WTC11 (cell line): ENCODE measurements around the gene THSD4. TPM values are rescaled to one million over a fixed set of nuclear protein-coding genes. Genes with fewer than 3 reads are reported as not detected.

Source experiments
- ATAC-seq: fragments of 200-7000 bp; cut with Tn5 transposase; 2 replicates; pipeline ENCODE4 v1.10.0; 2021; ENCODE audit warnings: mild to moderate bottlenecking, moderate library complexity
- CTCF ChIA-PET: fragments of 300-600 bp; sonication (Branson Sonifier 250); formaldehyde crosslinking; loops from one replicate; lab custom pipeline; 2021; ENCODE audit warnings: antibody characterized with exemption; lab: Charles Lee
- POLR2A ChIA-PET: fragments of 350-600 bp; sonication (Branson Sonifier 250); formaldehyde crosslinking; loops from one replicate; lab custom pipeline; 2021; ENCODE audit warnings: antibody characterized with exemption; lab: Charles Lee
- DNase-seq: peaks from one replicate; pipeline ENCODE4 v3.0.0; 2021; ENCODE audit warnings: low spot score
- H3K27ac Mint-ChIP-seq: 2 replicates; pipeline ENCODE4 v1.8.0; 2021; ENCODE audit warnings: mixed read lengths
- H3K27me3 Mint-ChIP-seq: 2 replicates; pipeline ENCODE4 v1.8.0; 2021; ENCODE audit warnings: low read depth, mild to moderate bottlenecking, moderate library complexity, mixed read lengths
- H3K36me3 Mint-ChIP-seq: 2 replicates; pipeline ENCODE4 v1.8.0; 2021; ENCODE audit warnings: mixed read lengths
- H3K4me1 Mint-ChIP-seq: 2 replicates; pipeline ENCODE4 v1.8.0; 2022; ENCODE audit warnings: mixed read lengths
- H3K4me3 Mint-ChIP-seq: 2 replicates; pipeline ENCODE4 v1.8.0; 2021; ENCODE audit warnings: mild to moderate bottlenecking, moderate library complexity, mixed read lengths
- H3K9me3 Mint-ChIP-seq: 2 replicates; pipeline ENCODE4 v1.8.0; 2021; ENCODE audit warnings: mixed read lengths
- ATF1 ChIP-seq: sonication (generic); formaldehyde crosslinking; IDR thresholded peaks from 2 replicates; pipeline ENCODE4 v1.8.1; 2023; ENCODE audit warnings: mild to moderate bottlenecking, moderate library complexity, missing genetic modification reagents
- FOXK1 ChIP-seq: sonication (generic); formaldehyde crosslinking; IDR thresholded peaks from 2 replicates; pipeline ENCODE4 v1.8.0; 2022; ENCODE audit warnings: mild to moderate bottlenecking, moderate library complexity, missing genetic modification reagents
- MYBL2 ChIP-seq: sonication (generic); formaldehyde crosslinking; IDR thresholded peaks from 2 replicates; pipeline ENCODE4 v1.8.1; 2023; ENCODE audit warnings: mild to moderate bottlenecking, moderate library complexity, missing genetic modification reagents
- NFE2L1 ChIP-seq: sonication (generic); formaldehyde crosslinking; IDR thresholded peaks from 2 replicates; pipeline ENCODE4 v1.8.1; 2023; ENCODE audit warnings: missing genetic modification reagents
- PREB ChIP-seq: sonication (generic); formaldehyde crosslinking; IDR thresholded peaks from 2 replicates; pipeline ENCODE4 v1.8.1; 2022; ENCODE audit warnings: mild to moderate bottlenecking, missing genetic modification reagents, moderate library complexity, borderline replicate concordance
- SOX15 ChIP-seq: fragments of 250-450 bp; sonication (Bioruptor Pico); IDR thresholded peaks from 2 replicates; pipeline ENCODE4 v1.9.0; 2021; ENCODE audit warnings: mild to moderate bottlenecking
- STAT6 ChIP-seq: sonication (generic); formaldehyde crosslinking; conservative IDR thresholded peaks from 2 replicates; pipeline ENCODE4 v1.8.1; 2023; ENCODE audit warnings: mild to moderate bottlenecking, low read depth, missing genetic modification reagents, moderate library complexity
- TEAD4 ChIP-seq: sonication (generic); formaldehyde crosslinking; IDR thresholded peaks from 2 replicates; pipeline ENCODE4 v1.8.0; 2022; ENCODE audit warnings: mild to moderate bottlenecking, missing genetic modification reagents
- ZBTB43 ChIP-seq: sonication (generic); formaldehyde crosslinking; IDR thresholded peaks from 2 replicates; pipeline ENCODE4 v1.8.1; 2023; ENCODE audit warnings: mild to moderate bottlenecking, missing genetic modification reagents
- ZNF532 ChIP-seq: fragments of 250-450 bp; sonication (Bioruptor Pico); IDR thresholded peaks from 2 replicates; pipeline ENCODE4 v1.9.0; 2021; ENCODE audit warnings: mild to moderate bottlenecking, borderline replicate concordance
- total RNA-seq: library from RNA; stranded (reverse); gene quantifications from 3 replicates; pipeline ENCODE4 v1.2.3, GENCODE V29; 2021
- TF ChIP-seq, protein P1 (sequence below): sonication (generic); formaldehyde crosslinking; IDR thresholded peaks from 2 replicates; pipeline ENCODE4 v1.8.0; 2022; ENCODE audit warnings: mild to moderate bottlenecking, missing genetic modification reagents

The THSD4 gene
- total RNA-seq, 1 experiment from 2014 or later = 7.8 TPM

GRCh38 chr15:71776304-71776703, 661.0 kb downstream of the THSD4 start:
- H3K27me3 Mint-ChIP-seq = no peaks in the 10 kb centered on the region
- DNase-seq = no peak
- no peak overlapping the region for H3K27ac Mint-ChIP-seq
- CTCF ChIA-PET = interaction anchor here (1.4 kb wide), 1 partner anchor 32 kb away, joined by 3 read pairs; no protein-coding TSS in a partner anchor
- H3K9me3 Mint-ChIP-seq = no peaks in the 10 kb centered on the region
- POLR2A ChIA-PET = no interaction called here
- peaks cover 9% of the 10 kb centered on the region for H3K4me1 Mint-ChIP-seq
- no peak for TF ChIP-seq STAT6
- no peak for TF ChIP-seq ZNF532
- no peak for TF ChIP-seq FOXK1 (CRISPR knock-in tag)
- no peak for TF ChIP-seq SOX15 (CRISPR knock-in tag)
- TF ChIP-seq MYBL2 (CRISPR knock-in tag) = no peak
- TF ChIP-seq ZBTB43 (CRISPR knock-in tag) = no peak
- no peak for TF ChIP-seq PREB
- TF ChIP-seq ATF1 (CRISPR knock-in tag) = no peak
- TF ChIP-seq TEAD4 (CRISPR knock-in tag) = no peak
- no peak for TF ChIP-seq NFE2L1 (CRISPR knock-in tag)
- ATAC-seq = no peak
- no peaks in the 10 kb centered on the region for H3K36me3 Mint-ChIP-seq
- H3K4me3 Mint-ChIP-seq = no peak overlapping the region

DNA sequence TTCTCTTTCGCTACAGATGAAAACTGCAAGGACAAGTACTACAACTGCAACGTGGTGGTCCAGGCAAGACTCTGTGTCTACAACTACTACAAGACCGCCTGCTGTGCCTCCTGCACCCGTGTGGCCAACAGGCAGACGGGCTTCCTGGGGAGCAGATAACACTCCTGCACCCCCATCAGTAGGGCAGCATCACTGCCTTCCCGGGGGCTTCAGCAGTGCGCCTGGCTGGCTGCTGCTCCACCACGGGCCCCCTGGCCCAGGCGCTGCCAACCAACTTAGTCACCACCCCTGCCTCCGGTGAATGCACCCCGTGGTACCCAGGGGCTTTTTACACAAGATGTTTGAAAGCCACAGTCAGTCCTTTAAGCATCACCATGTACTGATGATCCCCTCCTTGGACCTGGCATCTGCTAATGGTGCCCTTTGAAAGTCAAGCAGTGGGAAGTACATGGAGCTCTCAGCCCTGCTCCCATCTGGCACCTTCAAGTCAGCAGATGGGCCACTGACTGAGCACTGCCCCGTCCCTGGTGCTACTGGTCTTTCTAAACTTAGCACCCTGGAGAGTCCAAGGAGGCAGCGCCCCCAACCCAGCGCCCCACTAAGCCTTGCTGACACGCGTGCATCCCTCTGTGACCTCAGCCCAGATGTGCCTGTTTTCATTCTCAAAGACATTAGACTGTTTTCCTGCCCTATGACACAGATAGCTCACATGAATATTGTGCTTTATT, 662.1 kb downstream of the THSD4 start:
- Mint-ChIP-seq H3K36me3 (no peaks in the 10 kb centered on the region), H3K27ac (no peak overlapping the region), H3K9me3 (no peaks in the 10 kb centered on the region), H3K27me3 (no peaks in the 10 kb centered on the region)
- DNase-seq = no peak
- CTCF ChIA-PET = interaction anchor here (0.9 kb wide), 1 partner anchor 33 kb away, joined by 3 read pairs; no protein-coding TSS in a partner anchor
- TF ChIP-seq, protein P1, sequence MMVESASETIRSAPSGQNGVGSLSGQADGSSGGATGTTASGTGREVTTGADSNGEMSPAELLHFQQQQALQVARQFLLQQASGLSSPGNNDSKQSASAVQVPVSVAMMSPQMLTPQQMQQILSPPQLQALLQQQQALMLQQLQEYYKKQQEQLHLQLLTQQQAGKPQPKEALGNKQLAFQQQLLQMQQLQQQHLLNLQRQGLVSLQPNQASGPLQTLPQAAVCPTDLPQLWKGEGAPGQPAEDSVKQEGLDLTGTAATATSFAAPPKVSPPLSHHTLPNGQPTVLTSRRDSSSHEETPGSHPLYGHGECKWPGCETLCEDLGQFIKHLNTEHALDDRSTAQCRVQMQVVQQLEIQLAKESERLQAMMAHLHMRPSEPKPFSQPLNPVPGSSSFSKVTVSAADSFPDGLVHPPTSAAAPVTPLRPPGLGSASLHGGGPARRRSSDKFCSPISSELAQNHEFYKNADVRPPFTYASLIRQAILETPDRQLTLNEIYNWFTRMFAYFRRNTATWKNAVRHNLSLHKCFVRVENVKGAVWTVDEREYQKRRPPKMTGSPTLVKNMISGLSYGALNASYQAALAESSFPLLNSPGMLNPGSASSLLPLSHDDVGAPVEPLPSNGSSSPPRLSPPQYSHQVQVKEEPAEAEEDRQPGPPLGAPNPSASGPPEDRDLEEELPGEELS (CRISPR knock-in tag) = no peak
- TF ChIP-seq, all 79 proteins: peak for 0
- POLR2A ChIA-PET = no interaction called here
- ATAC-seq = no peak
- Mint-ChIP-seq H3K4me3 (no peak overlapping the region), H3K4me1 (peaks cover 9% of the 10 kb centered on the region)
